ENCODE measurements around the gene TTI1. TPM values are rescaled to one million over a fixed set of nuclear protein-coding genes. Genes with fewer than 3 reads are reported as not detected.

TTI1 gene
- polyA plus RNA-seq, 1 of the 3 experiments (the other 2 are of a cell fraction), result 15.6 TPM

- TF ChIP-seq ZBTB33 (IDR thresholded peaks at IDR 0.05; ENCODE audit: borderline replicate concordance, low read depth), result no peak
Observed at GRCh38 chr20:37995856-37996605, 37.2 kb downstream of the TTI1 start (continued).

GRCh38 chr20:37994512-37994911 lies 38.7 kb downstream of the TTI1 start:
- Histone ChIP-seq H3K79me2 (ENCODE audit: insufficient read depth) (no peaks in the 10 kb centered on the region), H3K27ac (ENCODE audit: low read depth in 2 of 2, low read length in 1 of 2) (no peak overlapping the region), H3K9me3 (no peaks in the 10 kb centered on the region), H3K4me2 (no peak overlapping the region), H3K9me2 (no peaks in the 10 kb centered on the region), H3K4me3 (ENCODE audit: low read depth in 2 of 2, low read length in 1 of 2) (no peak overlapping the region), H2AFZ (ENCODE audit: low read depth) (no peak overlapping the region), H3F3A (replicated peaks; ENCODE audit: insufficient read depth) (no peaks in the 10 kb centered on the region), H3K9ac (no peak overlapping the region), H4K20me1 (ENCODE audit: insufficient read depth) (no peaks in the 10 kb centered on the region), H3K36me3 (replicated peaks in 1 of 2; ENCODE audit: control insufficient read depth in 1 of 2, insufficient read depth in 2 of 2, low read length in 1 of 2) (peaks cover 31 to 56% of the 10 kb centered on the region in 2 experiments), H3K4me1 (ENCODE audit: control insufficient read depth in 1 of 2, insufficient read depth in 2 of 2, low read depth in 1 of 2, low read length in 1 of 2) (peaks cover 4 to 37% of the 10 kb centered on the region in 2 experiments; a peak in 3 of 4 replicates), H3K27me3 (ENCODE audit: insufficient read depth) (no peaks in the 10 kb centered on the region)
- POLR2A ChIA-PET, result no interaction called here
- TF ChIP-seq NRF1 (IDR thresholded peaks at IDR 0.05; ENCODE audit: low read depth, low read length) (no peak), FOSL2 (IDR thresholded peaks at IDR 0.05; ENCODE audit: borderline replicate concordance, low read depth) (no peak)
- WGBS (ENCODE audit: low lambda C conversion rate), result 82% methylated on average over 4 of the region's 4 CpGs
- DNase-seq, result no peak
- CTCF ChIA-PET, result interaction anchor here (0.7 to 5.6 kb wide), 10 partner anchors 12 to 429 kb away, joined by 3 to 65 read pairs (median 20); partner anchors contain the start of gene VSTM2L

GRCh38 chr20:37992802-37993409 lies 40.4 kb downstream of the TTI1 start:
- H3K4me1 ChIP-seq (ENCODE audit: control insufficient read depth in 1 of 2, insufficient read depth in 2 of 2, low read depth in 1 of 2, low read length in 1 of 2), result peaks cover 4 to 53% of the 10 kb centered on the region in 2 experiments; a peak in 3 of 4 replicates
- H4K20me1 ChIP-seq (ENCODE audit: insufficient read depth), result no peaks in the 10 kb centered on the region
- no peaks in the 10 kb centered on the region for H3F3A ChIP-seq (replicated peaks; ENCODE audit: insufficient read depth)
- no peak overlapping the region for H2AFZ ChIP-seq (ENCODE audit: low read depth)
- H3K9me2 ChIP-seq, result no peaks in the 10 kb centered on the region
- H3K27me3 ChIP-seq (ENCODE audit: insufficient read depth), result no peaks in the 10 kb centered on the region
- H3K4me3 ChIP-seq (ENCODE audit: low read depth in 2 of 2, low read length in 1 of 2), result no peak overlapping the region
- CTCF ChIA-PET, result interaction anchor here (0.7 to 5.6 kb wide), 35 partner anchors 9 to 438 kb away, joined by 3 to 65 read pairs (median 4); partner anchors contain the start of genes RPRD1B, TTI1 and VSTM2L
- POLR2A ChIA-PET, result no interaction called here
- H3K36me3 ChIP-seq (replicated peaks in 1 of 2; ENCODE audit: control insufficient read depth in 1 of 2, insufficient read depth in 2 of 2, low read length in 1 of 2), result peaks cover 24 to 50% of the 10 kb centered on the region in 2 experiments
- no peak overlapping the region for H3K4me2 ChIP-seq
- 69% methylated on average over 5 of the region's 5 CpGs for WGBS (ENCODE audit: low lambda C conversion rate)
- no peaks in the 10 kb centered on the region for H3K79me2 ChIP-seq (ENCODE audit: insufficient read depth)
- peak; percentile 68 for TF ChIP-seq SMC3 (IDR thresholded peaks at IDR 0.05; ENCODE audit: low read depth, low read length)
- TF ChIP-seq RAD21 (IDR thresholded peaks at IDR 0.05; ENCODE audit: low read length), result peak; percentile 78
- TF ChIP-seq TCF12 (IDR thresholded peaks at IDR 0.05), result no peak
- TF ChIP-seq ELF1 (IDR thresholded peaks at IDR 0.05), result no peak
- peak; percentile 64 for TF ChIP-seq CTCF (IDR thresholded peaks at IDR 0.05)
- TF ChIP-seq CHD2 (IDR thresholded peaks at IDR 0.05; ENCODE audit: low read length, partially characterized antibody), result peak; percentile 50
- H3K9ac ChIP-seq, result no peak overlapping the region
- no peaks in the 10 kb centered on the region for H3K9me3 ChIP-seq
- H3K27ac ChIP-seq (ENCODE audit: low read depth in 2 of 2, low read length in 1 of 2), result peak overlapping the region in 1 of 2 experiments; percentile 6; a peak in 1 of 4 replicates
- DNase-seq, result peak; percentile 71
